Trophoblast cell (in vitro differentiated cells and primary cell): ENCODE results near the gene STARD13.

Experiments used
- DNase-seq, 2 donors: peaks; one replicate each; pipeline ENCODE4 v3.0.0-alpha.2; 2016
- H2AFZ ChIP-seq: 2 replicates; pipeline ENCODE4 v1.6.1; 2013; ENCODE audit warnings: low read length, moderate library complexity, mild to moderate bottlenecking; ENCODE audit not compliant: insufficient read depth, poor library complexity
- H2AK5ac ChIP-seq: 2 replicates; pipeline ENCODE4 v1.6.1; 2013; ENCODE audit warnings: mild to moderate bottlenecking, low read length
- H2BK120ac ChIP-seq: 2 replicates; pipeline ENCODE4 v1.6.1; 2013; ENCODE audit warnings: low read length, mild to moderate bottlenecking, moderate library complexity; ENCODE audit not compliant: insufficient read depth, poor library complexity
- H2BK12ac ChIP-seq: 2 replicates; pipeline ENCODE4 v1.6.1; 2013; ENCODE audit warnings: mild to moderate bottlenecking, low read length, moderate library complexity
- H2BK5ac ChIP-seq: 2 replicates; pipeline ENCODE4 v1.6.1; 2013; ENCODE audit warnings: low read length, low read depth, moderate library complexity, mild to moderate bottlenecking; ENCODE audit not compliant: poor library complexity
- H3K14ac ChIP-seq: 2 replicates; pipeline ENCODE4 v1.6.1; 2013; ENCODE audit warnings: mild to moderate bottlenecking, low read length
- H3K18ac ChIP-seq: 2 replicates; pipeline ENCODE4 v1.6.1; 2013; ENCODE audit warnings: mild to moderate bottlenecking, low read length
- H3K23ac ChIP-seq: 2 replicates; pipeline ENCODE4 v1.6.1; 2013; ENCODE audit warnings: low read length
- H3K27ac ChIP-seq: 2 replicates; pipeline ENCODE4 v1.5.1; 2013; ENCODE audit warnings: low read depth, mild to moderate bottlenecking, inconsistent platforms, low read length, moderate library complexity
- H3K27me3 ChIP-seq: 2 replicates; pipeline ENCODE4 v1.6.1; 2013; ENCODE audit warnings: inconsistent platforms, mild to moderate bottlenecking, low read length, moderate library complexity; ENCODE audit not compliant: insufficient read depth
- H3K36me3 ChIP-seq, 2 experiments: 1 replicate in 1 of 2; 2 replicates in 1 of 2; pipeline ENCODE4 v1.6.1; 2013; ENCODE audit warnings: low read length in 2 of 2, mild to moderate bottlenecking in 2 of 2, moderate library complexity in 1 of 2; ENCODE audit not compliant: insufficient read depth in 2 of 2, control insufficient read depth in 1 of 2
- H3K4ac ChIP-seq: 2 replicates; pipeline ENCODE4 v1.6.1; 2013; ENCODE audit warnings: low read depth, mild to moderate bottlenecking, low read length, moderate library complexity
- H3K4me1 ChIP-seq, 2 experiments: 1 replicate in 1 of 2; 2 replicates in 1 of 2; pipeline ENCODE4 v1.6.1; 2013; ENCODE audit warnings: low read length in 2 of 2, mild to moderate bottlenecking in 2 of 2, moderate library complexity in 1 of 2; ENCODE audit not compliant: insufficient read depth in 2 of 2, control insufficient read depth in 1 of 2
- H3K4me2 ChIP-seq: 2 replicates; pipeline ENCODE4 v1.6.1; 2013; ENCODE audit warnings: inconsistent platforms, mild to moderate bottlenecking, low read length, moderate library complexity
- H3K4me3 ChIP-seq: 2 replicates; pipeline ENCODE4 v1.5.1; 2013; ENCODE audit warnings: mild to moderate bottlenecking, low read depth, low read length, inconsistent platforms
- H3K79me1 ChIP-seq: one replicate; pipeline ENCODE4 v1.6.1; 2013; ENCODE audit warnings: low read length
- H3K79me2 ChIP-seq: 2 replicates; pipeline ENCODE4 v1.6.1; 2013; ENCODE audit warnings: low read length, mild to moderate bottlenecking; ENCODE audit not compliant: control insufficient read depth, insufficient read depth, poor library complexity
- H3K9ac ChIP-seq: 2 replicates; pipeline ENCODE4 v1.6.1; 2013; ENCODE audit warnings: mild to moderate bottlenecking, low read length
- H3K9me3 ChIP-seq: 2 replicates; pipeline ENCODE4 v1.6.1; 2013; ENCODE audit warnings: low read depth, mild to moderate bottlenecking, control low read depth, inconsistent platforms, low read length; ENCODE audit not compliant: insufficient read depth
- H4K12ac ChIP-seq: 2 replicates; pipeline ENCODE4 v1.6.1; 2013; ENCODE audit warnings: low read depth, mild to moderate bottlenecking, low read length, moderate library complexity
- H4K8ac ChIP-seq: 2 replicates; pipeline ENCODE4 v1.6.1; 2013; ENCODE audit warnings: low read depth, mild to moderate bottlenecking, low read length, moderate library complexity
- H4K91ac ChIP-seq: one replicate; pipeline ENCODE4 v1.6.1; 2013; ENCODE audit warnings: low read depth, mild to moderate bottlenecking, low read length, moderate library complexity
- WGBS: extraction: QIAGEN DNeasy Blood & Tissue Kit; methylation state at CpG from one replicate; pipeline ENCODE4 v1.1.7; 2013; ENCODE audit warnings: missing lambda C conversion rate; ENCODE audit not compliant: insufficient read length, insufficient coverage; ENCODE audit errors: extremely low coverage; 5-methylcytosine and 5-hydroxymethylcytosine counted together

The STARD13 gene

DNA sequence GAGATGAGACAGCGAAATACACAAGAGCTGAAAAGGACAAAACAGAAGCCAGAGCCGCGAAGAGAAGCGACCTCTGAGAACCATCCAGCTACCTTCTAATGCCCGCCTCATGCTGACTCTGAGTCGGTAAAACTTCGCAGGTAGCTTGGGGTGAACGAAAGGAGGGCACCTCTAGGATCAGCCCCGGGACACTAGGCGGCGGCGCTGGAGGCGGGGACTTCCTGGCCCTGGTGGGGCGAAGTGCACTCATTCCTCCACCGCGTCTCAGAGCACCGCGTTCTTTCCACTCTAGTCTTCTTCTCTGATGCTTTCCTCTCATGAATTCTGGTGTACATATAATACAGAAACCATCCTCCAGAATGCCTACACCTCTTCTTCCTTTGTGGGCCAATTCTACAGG, 219.2 kb downstream of the STARD13 start:
- H4K12ac ChIP-seq: no peak overlapping the region
- no CpG with 5 or more reads among the region's 18 CpGs for WGBS
- no peak overlapping the region for H4K91ac ChIP-seq
- H3K27me3 ChIP-seq: no peaks in the 10 kb centered on the region
- no peaks in the 10 kb centered on the region for H3K9me3 ChIP-seq
- H3K23ac ChIP-seq: no peak overlapping the region
- no peaks in the 10 kb centered on the region for H3K79me1 ChIP-seq
- no peak overlapping the region for H4K8ac ChIP-seq
- no peaks in the 10 kb centered on the region for H3K79me2 ChIP-seq
- no peak overlapping the region for H3K9ac ChIP-seq
- no peaks in the 10 kb centered on the region for H3K4me1 ChIP-seq
- no peak overlapping the region for H3K14ac ChIP-seq
- no peak overlapping the region for H3K4me3 ChIP-seq
- H2BK12ac ChIP-seq: no peak overlapping the region
- no peak overlapping the region for H2AK5ac ChIP-seq
- no peak overlapping the region for H2AFZ ChIP-seq
- H3K4me2 ChIP-seq: no peak overlapping the region
- no peak overlapping the region for H3K18ac ChIP-seq
- H3K4ac ChIP-seq: no peak overlapping the region
- no peak overlapping the region for H2BK120ac ChIP-seq
- H3K36me3 ChIP-seq: no peaks in the 10 kb centered on the region
- DNase-seq: peak in 1 of 2 donors; percentile 30
- no peak overlapping the region for H2BK5ac ChIP-seq
- no peak overlapping the region for H3K27ac ChIP-seq

DNA sequence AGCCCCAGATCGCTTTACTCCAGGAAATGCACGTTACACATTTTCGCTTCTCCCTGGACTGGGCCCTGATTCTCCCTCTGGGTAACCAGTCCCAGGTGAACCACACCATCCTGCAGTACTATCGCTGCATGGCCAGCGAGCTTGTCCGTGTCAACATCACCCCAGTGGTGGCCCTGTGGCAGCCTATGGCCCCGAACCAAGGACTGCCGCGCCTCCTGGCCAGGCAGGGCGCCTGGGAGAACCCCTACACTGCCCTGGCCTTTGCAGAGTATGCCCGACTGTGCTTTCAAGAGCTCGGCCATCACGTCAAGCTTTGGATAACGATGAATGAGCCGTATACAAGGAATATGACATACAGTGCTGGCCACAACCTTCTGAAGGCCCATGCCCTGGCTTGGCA, 224.7 kb downstream of the STARD13 start:
- no peak overlapping the region for H3K18ac ChIP-seq
- H2AFZ ChIP-seq: no peak overlapping the region
- H3K79me1 ChIP-seq: no peaks in the 10 kb centered on the region
- H2AK5ac ChIP-seq: no peak overlapping the region
- no peak overlapping the region for H4K91ac ChIP-seq
- H3K4me1 ChIP-seq: peaks cover 0 to 4% of the 10 kb centered on the region in 2 experiments
- H3K36me3 ChIP-seq: no peaks in the 10 kb centered on the region
- no peak overlapping the region for H4K12ac ChIP-seq
- no peak overlapping the region for H3K23ac ChIP-seq
- no peak overlapping the region for H2BK120ac ChIP-seq
- H3K4ac ChIP-seq: no peak overlapping the region
- peak overlapping the region; percentile 20 for H3K4me3 ChIP-seq
- H3K79me2 ChIP-seq: no peaks in the 10 kb centered on the region
- no peak overlapping the region for H3K14ac ChIP-seq
- no peak overlapping the region for H3K4me2 ChIP-seq
- no peak overlapping the region for H2BK12ac ChIP-seq
- no peaks in the 10 kb centered on the region for H3K27me3 ChIP-seq
- H2BK5ac ChIP-seq: no peak overlapping the region
- H3K9ac ChIP-seq: no peak overlapping the region
- WGBS: no CpG with 5 or more reads among the region's 15 CpGs
- no peak overlapping the region for H4K8ac ChIP-seq
- H3K27ac ChIP-seq: no peak overlapping the region
- no peaks in the 10 kb centered on the region for H3K9me3 ChIP-seq
- DNase-seq: no peak

DNA sequence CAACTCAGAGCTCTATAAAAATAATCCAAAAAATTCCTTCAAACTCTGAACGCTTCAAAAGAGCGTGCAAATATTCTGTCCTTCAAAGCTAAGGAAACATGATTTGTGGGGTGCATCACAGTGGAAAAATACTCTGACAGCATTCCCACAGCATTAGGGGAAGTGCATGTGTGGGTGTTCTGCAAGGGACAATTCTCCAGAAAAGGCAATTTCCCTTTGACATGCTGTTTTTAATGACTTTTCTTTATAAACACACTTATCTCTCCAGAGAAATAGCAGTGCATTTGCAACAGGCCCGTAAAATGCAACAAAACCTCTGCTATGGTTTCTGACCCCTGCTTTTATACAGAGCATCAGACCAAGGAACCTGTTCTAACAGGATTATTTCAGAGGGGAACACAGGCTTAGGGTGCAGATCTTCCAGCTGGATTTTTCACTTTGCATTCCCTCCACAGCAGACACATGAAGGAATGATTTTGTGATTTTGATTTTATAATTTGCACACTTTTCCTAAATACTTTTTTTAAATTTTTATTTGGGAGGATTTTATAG, 226.7 kb downstream of the STARD13 start:
- Histone ChIP-seq H2BK12ac (no peak overlapping the region), H3K27ac (no peak overlapping the region), H3K79me1 (no peaks in the 10 kb centered on the region), H3K18ac (no peak overlapping the region), H3K4me1 (peaks cover 0 to 4% of the 10 kb centered on the region in 2 experiments), H3K4me3 (no peak overlapping the region), H2AK5ac (no peak overlapping the region), H3K14ac (no peak overlapping the region), H2BK120ac (no peak overlapping the region), H4K91ac (no peak overlapping the region), H4K8ac (no peak overlapping the region), H3K79me2 (no peaks in the 10 kb centered on the region), H3K9me3 (no peaks in the 10 kb centered on the region), H2AFZ (no peak overlapping the region), H3K4me2 (no peak overlapping the region), H3K36me3 (no peaks in the 10 kb centered on the region), H2BK5ac (no peak overlapping the region), H3K9ac (no peak overlapping the region), H3K23ac (no peak overlapping the region), H4K12ac (no peak overlapping the region), H3K27me3 (no peaks in the 10 kb centered on the region), H3K4ac (no peak overlapping the region)
- no peak for DNase-seq
- WGBS: no CpG with 5 or more reads among the region's 3 CpGs

DNA sequence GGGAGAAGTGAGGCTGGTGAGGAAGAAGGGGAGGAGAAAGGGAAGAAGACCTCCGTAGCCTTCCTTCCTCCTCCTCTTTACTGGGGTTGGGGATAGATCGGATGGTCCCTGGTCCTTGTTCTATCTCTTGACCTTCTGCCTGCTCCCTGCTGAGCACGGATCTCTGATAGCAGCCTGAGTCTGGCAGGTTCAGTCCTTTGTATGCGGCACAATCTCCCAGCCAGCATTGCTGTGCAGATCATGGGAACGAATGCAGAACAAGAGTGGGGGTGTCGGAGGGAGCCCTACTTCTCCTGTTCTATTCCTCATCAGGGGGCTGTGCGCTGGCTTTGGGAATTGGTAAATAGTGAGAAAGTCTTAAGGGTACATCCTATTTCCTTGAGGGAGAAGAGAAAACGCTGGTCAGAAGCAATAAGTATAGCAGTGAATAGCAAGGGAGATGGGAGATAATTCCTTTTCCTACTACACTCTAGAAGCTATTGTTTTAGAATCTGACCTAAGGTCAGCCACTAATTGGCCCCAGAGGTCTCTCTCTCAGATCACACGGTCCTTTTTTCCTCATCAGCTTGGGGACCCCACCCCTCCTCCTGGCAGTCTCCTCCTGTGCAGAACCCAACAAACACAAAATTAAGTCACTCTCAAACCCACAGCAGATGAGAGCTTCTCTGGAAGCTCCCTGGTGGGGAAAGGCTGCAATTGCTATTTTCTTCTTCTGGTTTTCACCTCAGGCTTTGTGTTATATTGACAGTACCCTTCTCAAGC, 228.4 kb downstream of the STARD13 start:
- H3K36me3 ChIP-seq: no peaks in the 10 kb centered on the region
- H3K4ac ChIP-seq: no peak overlapping the region
- no peaks in the 10 kb centered on the region for H3K79me1 ChIP-seq
- no peak overlapping the region for H2BK5ac ChIP-seq
- H3K27ac ChIP-seq: no peak overlapping the region
- no peak overlapping the region for H4K12ac ChIP-seq
- no peaks in the 10 kb centered on the region for H3K9me3 ChIP-seq
- H3K27me3 ChIP-seq: no peaks in the 10 kb centered on the region
- H3K18ac ChIP-seq: no peak overlapping the region
- H4K91ac ChIP-seq: no peak overlapping the region
- H3K79me2 ChIP-seq: no peaks in the 10 kb centered on the region
- H3K4me3 ChIP-seq: no peak overlapping the region
- H2BK12ac ChIP-seq: no peak overlapping the region
- H3K14ac ChIP-seq: no peak overlapping the region
- H2BK120ac ChIP-seq: no peak overlapping the region
- H3K4me2 ChIP-seq: no peak overlapping the region
- no CpG with 5 or more reads among the region's 9 CpGs for WGBS
- no peak overlapping the region for H3K9ac ChIP-seq
- peak in 1 of 2 donors; percentile 26 for DNase-seq
- no peak overlapping the region for H2AK5ac ChIP-seq
- no peak overlapping the region for H3K23ac ChIP-seq
- H4K8ac ChIP-seq: no peak overlapping the region
- no peak overlapping the region for H2AFZ ChIP-seq
- H3K4me1 ChIP-seq: peaks cover 0 to 4% of the 10 kb centered on the region in 2 experiments
